ENCODE results near the gene TMEM115.

TMEM115 gene

GRCh38 chr3:50375258-50375931, 16.1 kb upstream of the TMEM115 start:
- DNase-seq: no peak

GRCh38 chr3:50374363-50375257, 15.3 kb upstream of the TMEM115 start:
- DNase-seq: peak; percentile 81

- DNase-seq: no peak
Measured at GRCh38 chr3:50373146-50374051, 14.1 kb upstream of the TMEM115 start.

GRCh38 chr3:50372349-50372748, 13.0 kb upstream of the TMEM115 start:
- DNase-seq: peak; percentile 93

- no peak for DNase-seq
Measured at GRCh38 chr3:50371133-50371685, 11.9 kb upstream of the TMEM115 start.

- no peak for DNase-seq
Measured at GRCh38 chr3:50370594-50370993, 11.3 kb upstream of the TMEM115 start.

- DNase-seq: no peak
Measured at GRCh38 chr3:50369012-50369670, 9.8 kb upstream of the TMEM115 start.

- no peak for DNase-seq
Measured at GRCh38 chr3:50365842-50366220, 6.5 kb upstream of the TMEM115 start.

- peak; percentile 96 for DNase-seq
Measured at GRCh38 chr3:50365080-50365841, 5.9 kb upstream of the TMEM115 start.

GRCh38 chr3:50364573-50365079, 5.3 kb upstream of the TMEM115 start:
- no peak for DNase-seq

GRCh38 chr3:50359760-50360110, 414 bp upstream of the TMEM115 start:
- no peak for DNase-seq

- no peak for DNase-seq
Measured at GRCh38 chr3:50358355-50358910, 888 bp downstream of the TMEM115 start.

- DNase-seq: no peak
Measured at GRCh38 chr3:50357481-50357880, 1.8 kb downstream of the TMEM115 start.

- DNase-seq: no peak
Measured at GRCh38 chr3:50356553-50356952, 2.8 kb downstream of the TMEM115 start.

- no peak for DNase-seq
Measured at GRCh38 chr3:50355829-50356552, 3.3 kb downstream of the TMEM115 start.

- no peak for DNase-seq
Measured at GRCh38 chr3:50354850-50355249, 4.5 kb downstream of the TMEM115 start.

GRCh38 chr3:50354186-50354764, 5.0 kb downstream of the TMEM115 start:
- DNase-seq: no peak

- DNase-seq: no peak
Measured at GRCh38 chr3:50353245-50354004, 5.9 kb downstream of the TMEM115 start.

- DNase-seq: no peak
Measured at GRCh38 chr3:50352781-50353180, 6.5 kb downstream of the TMEM115 start.

Measured in RPMI8226 (cell line).